Activated T-cell treated with anti-CD3 and anti-CD28 coated beads for 4 hours (primary cell): ENCODE measurements around the gene ASGR2.

Experiments
- DNase-seq: peaks from one replicate; pipeline ENCODE4 v3.0.0-alpha.2; 2020

Gene ASGR2

DNA sequence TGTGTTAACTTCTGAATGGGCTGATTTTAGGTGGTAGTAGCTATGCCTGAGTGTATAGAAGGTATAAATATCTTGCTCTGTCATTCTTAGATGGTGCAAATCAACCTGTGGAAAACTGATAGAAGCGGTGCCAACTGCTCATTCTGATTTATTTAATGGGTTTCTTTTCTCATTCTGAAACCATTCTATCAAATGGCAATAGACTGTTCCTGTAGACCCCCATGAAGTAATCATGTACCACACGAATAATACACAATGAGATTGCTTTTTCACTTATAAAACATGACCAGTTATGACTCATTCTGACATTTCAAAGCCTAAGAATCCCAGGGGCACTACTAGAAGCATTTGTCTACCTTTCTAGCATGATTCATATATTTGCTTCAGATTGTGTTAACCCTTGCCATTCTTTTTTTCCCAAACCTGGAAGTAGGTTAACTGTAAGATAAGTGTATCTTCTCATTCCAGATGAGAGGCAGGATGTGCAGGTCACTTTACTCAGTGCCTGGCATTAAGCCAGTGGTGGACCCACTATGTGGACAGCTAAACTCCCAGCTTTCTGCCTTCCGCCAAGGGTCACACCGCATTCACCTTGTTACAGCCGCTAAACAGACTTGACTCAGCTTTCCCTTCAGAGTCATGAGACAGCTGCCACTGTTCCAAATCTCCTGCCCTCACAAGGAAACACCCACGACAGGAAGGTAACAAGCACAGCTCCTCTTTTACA is 54.3 kb downstream of the ASGR2 start:
- DNase-seq: no peak

DNA sequence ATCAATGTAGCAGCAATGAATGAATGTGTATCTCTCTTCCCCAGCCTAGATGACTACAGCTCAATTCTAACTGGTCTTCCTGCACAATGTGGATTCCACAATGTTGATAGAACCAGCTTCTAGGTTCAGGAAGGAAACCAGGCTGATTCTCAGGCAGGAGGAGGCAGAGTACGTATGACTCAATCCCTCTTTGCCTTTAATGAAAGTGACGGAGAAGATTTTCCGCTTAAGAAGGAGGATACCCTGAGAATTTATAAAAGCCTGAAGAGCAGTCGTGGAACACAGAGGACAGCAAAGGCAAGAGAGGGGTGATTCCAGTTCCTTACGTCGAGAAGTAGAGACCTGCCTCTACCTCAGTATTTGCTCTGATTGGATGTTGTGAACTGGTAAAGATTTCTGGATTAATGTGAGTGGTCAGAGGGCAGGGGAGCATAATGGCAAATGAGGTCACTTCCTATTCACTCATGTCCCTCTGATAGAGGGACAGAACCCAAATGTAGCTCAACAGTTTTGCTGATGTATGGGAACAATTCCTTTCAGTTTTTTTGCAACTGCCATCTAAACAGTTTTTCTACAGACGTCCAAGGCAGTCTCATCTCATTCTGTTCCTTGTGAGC is 55.7 kb downstream of the ASGR2 start:
- no peak for DNase-seq

DNA sequence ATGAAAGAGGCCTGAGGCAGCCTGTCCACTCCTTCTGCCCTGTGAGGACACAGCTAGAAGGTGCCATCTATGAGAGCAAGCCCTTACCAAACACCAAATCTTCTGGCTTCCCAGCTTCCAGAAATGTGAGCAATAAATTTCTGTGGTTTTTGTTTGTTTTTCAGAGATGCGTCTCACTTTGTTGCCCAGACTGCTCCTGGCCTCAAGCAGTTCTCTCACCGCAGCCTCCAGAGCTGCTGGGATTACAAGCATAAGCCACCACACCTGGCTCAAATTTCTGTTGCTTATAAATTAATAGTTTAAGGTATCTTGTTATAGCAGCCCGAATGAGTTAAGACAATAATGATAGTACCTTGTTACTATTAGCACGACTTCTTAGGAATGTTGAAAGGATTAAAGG is 58.2 kb downstream of the ASGR2 start:
- DNase-seq: no peak
